Measurements from ENCODE around the gene OBSCN.

OBSCN gene

DNA sequence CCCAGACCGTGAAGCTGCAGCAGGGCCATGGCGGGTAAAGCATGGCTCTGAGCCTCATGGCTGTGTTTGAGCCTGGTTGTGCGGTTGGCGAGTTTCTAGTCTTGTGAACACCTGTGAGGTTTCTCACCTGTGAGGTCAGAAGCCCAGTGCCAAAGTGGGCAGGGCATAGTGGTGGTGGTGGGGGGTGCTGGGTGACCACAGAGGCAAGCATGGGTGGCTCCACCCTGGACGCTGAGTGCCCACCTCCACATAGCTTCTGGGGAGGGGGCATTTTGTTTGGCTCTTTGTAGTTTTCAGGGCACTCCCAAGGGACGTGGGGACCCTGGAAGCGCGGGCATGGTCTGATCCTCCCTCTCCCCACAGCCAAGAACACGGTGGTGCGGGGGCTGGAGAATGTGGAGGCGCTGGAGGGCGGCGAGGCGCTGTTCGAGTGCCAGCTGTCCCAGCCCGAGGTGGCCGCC, 107.7 kb downstream of the OBSCN start:
- Histone ChIP-seq H4K20me1 (ENCODE audit: insufficient read depth, low read length, poor library complexity, severe bottlenecking) (no peaks in the 10 kb centered on the region), H3K36me3 (ENCODE audit: insufficient read depth, low read length) (peaks cover 5% of the 10 kb centered on the region; the same call in 1 of the 2 replicates), H3K9me3 (ENCODE audit: insufficient read depth, low read depth, low read length) (peaks cover 25% of the 10 kb centered on the region; the same call in 1 of the 2 replicates), H3F3A (ENCODE audit: low read depth) (no peaks in the 10 kb centered on the region), H3K9me2 (replicated peaks; ENCODE audit: low read depth, low read length) (no peaks in the 10 kb centered on the region), H3K4me2 (ENCODE audit: low read depth, low read length, poor library complexity, severe bottlenecking) (no peak overlapping the region), H3K27me3 (ENCODE audit: insufficient read depth, low read length, poor library complexity, severe bottlenecking) (no peaks in the 10 kb centered on the region), H3K4me1 (ENCODE audit: insufficient read depth, low read length, poor library complexity, severe bottlenecking) (no peaks in the 10 kb centered on the region), H3K4me3 (ENCODE audit: low read length, poor library complexity, severe bottlenecking) (no peak overlapping the region), H3K9ac (ENCODE audit: low read depth, low read length, poor library complexity, severe bottlenecking) (no peak overlapping the region), H3K79me2 (ENCODE audit: insufficient read depth, low read length) (no peaks in the 10 kb centered on the region), H2AFZ (ENCODE audit: low read length) (no peak overlapping the region)
- TF ChIP-seq, protein P1, sequence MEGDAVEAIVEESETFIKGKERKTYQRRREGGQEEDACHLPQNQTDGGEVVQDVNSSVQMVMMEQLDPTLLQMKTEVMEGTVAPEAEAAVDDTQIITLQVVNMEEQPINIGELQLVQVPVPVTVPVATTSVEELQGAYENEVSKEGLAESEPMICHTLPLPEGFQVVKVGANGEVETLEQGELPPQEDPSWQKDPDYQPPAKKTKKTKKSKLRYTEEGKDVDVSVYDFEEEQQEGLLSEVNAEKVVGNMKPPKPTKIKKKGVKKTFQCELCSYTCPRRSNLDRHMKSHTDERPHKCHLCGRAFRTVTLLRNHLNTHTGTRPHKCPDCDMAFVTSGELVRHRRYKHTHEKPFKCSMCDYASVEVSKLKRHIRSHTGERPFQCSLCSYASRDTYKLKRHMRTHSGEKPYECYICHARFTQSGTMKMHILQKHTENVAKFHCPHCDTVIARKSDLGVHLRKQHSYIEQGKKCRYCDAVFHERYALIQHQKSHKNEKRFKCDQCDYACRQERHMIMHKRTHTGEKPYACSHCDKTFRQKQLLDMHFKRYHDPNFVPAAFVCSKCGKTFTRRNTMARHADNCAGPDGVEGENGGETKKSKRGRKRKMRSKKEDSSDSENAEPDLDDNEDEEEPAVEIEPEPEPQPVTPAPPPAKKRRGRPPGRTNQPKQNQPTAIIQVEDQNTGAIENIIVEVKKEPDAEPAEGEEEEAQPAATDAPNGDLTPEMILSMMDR (conservative IDR thresholded peaks at IDR 0.05; ENCODE audit: low read length), result no peak
- TF ChIP-seq EZH2phosphoT487 (IDR thresholded peaks at IDR 0.05; ENCODE audit: borderline replicate concordance), result no peak

DNA sequence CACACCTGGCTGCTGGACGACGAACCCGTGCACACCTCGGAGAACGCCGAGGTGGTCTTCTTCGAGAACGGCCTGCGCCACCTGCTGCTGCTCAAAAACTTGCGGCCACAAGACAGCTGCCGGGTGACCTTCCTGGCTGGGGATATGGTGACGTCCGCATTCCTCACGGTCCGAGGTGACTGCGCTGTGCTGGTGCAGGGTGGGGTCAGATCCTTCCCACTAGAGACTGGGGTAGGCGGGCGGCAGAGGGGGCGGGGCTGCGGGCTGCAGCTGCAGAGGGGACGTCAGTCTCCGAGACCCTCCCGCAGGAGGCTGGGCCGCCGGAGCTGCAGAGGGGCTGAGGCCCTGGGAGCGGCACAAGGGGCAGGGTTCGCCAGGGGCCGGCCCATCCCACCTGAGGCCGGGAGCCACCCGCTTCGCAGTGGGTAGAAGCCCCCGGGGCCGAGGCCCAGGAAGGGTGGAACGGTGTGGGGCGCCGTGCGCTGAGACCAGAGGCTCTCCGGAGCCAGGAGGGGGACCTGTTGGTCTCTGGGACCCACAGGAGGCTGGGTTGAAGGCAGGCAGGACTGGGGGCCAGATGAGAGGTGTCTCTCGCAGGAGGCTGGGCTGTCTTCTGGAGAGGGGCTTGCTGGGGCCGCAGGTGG, 108.2 kb downstream of the OBSCN start:
- TF ChIP-seq, protein P1 (conservative IDR thresholded peaks at IDR 0.05; ENCODE audit: low read length), result no peak
- no peak for TF ChIP-seq EZH2phosphoT487 (IDR thresholded peaks at IDR 0.05; ENCODE audit: borderline replicate concordance)
- no peak overlapping the region for H2AFZ ChIP-seq (ENCODE audit: low read length)
- no peaks in the 10 kb centered on the region for H4K20me1 ChIP-seq (ENCODE audit: insufficient read depth, low read length, poor library complexity, severe bottlenecking)
- H3F3A ChIP-seq (ENCODE audit: low read depth), result no peaks in the 10 kb centered on the region
- peaks cover 25% of the 10 kb centered on the region; the same call in 1 of the 2 replicates for H3K9me3 ChIP-seq (ENCODE audit: insufficient read depth, low read depth, low read length)
- H3K79me2 ChIP-seq (ENCODE audit: insufficient read depth, low read length), result no peaks in the 10 kb centered on the region
- H3K36me3 ChIP-seq (ENCODE audit: insufficient read depth, low read length), result peaks cover 6% of the 10 kb centered on the region; the same call in 1 of the 2 replicates
- no peak overlapping the region for H3K4me3 ChIP-seq (ENCODE audit: low read length, poor library complexity, severe bottlenecking)
- no peak overlapping the region for H3K9ac ChIP-seq (ENCODE audit: low read depth, low read length, poor library complexity, severe bottlenecking)
- H3K9me2 ChIP-seq (replicated peaks; ENCODE audit: low read depth, low read length), result no peaks in the 10 kb centered on the region
- no peaks in the 10 kb centered on the region for H3K27me3 ChIP-seq (ENCODE audit: insufficient read depth, low read length, poor library complexity, severe bottlenecking)
- no peak overlapping the region for H3K4me2 ChIP-seq (ENCODE audit: low read depth, low read length, poor library complexity, severe bottlenecking)
- H3K4me1 ChIP-seq (ENCODE audit: insufficient read depth, low read length, poor library complexity, severe bottlenecking), result no peaks in the 10 kb centered on the region

DNA sequence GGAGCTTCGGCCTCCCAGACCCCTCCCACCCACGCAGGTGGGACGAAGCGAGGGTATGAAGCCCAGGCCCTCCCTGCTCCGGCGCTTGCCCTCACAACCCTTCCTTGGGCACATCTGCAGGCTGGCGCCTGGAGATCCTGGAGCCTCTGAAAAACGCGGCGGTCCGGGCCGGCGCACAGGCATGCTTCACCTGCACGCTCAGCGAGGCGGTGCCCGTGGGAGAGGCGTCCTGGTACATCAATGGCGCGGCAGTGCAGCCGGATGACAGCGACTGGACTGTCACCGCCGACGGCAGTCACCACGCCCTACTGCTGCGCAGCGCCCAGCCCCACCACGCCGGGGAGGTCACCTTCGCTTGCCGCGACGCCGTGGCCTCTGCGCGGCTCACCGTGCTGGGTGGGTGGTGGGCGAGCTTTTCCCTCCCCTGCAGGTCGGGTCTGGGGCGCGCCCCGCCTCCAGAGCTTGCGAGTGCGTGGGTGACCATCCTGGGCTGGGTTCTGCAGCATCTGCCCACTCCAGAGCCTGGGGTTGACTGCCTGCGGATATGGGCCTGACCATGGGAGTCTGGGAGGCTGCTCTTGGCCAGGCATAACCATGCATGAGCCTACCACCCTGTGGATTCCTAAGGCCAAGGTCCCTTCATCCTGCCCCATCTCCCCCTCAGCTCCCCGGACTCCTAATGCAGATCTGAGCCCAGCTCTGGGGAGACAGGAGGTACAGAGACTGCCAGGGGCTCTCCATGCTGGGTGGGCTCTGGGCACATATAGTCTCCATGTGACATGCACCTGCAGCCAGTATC, 108.9 kb downstream of the OBSCN start:
- H3K9ac ChIP-seq (ENCODE audit: low read depth, low read length, poor library complexity, severe bottlenecking), result no peak overlapping the region
- H3K9me3 ChIP-seq (ENCODE audit: insufficient read depth, low read depth, low read length), result peaks cover 19% of the 10 kb centered on the region; the same call in 1 of the 2 replicates
- no peaks in the 10 kb centered on the region for H3F3A ChIP-seq (ENCODE audit: low read depth)
- H4K20me1 ChIP-seq (ENCODE audit: insufficient read depth, low read length, poor library complexity, severe bottlenecking), result no peaks in the 10 kb centered on the region
- no peaks in the 10 kb centered on the region for H3K4me1 ChIP-seq (ENCODE audit: insufficient read depth, low read length, poor library complexity, severe bottlenecking)
- H3K79me2 ChIP-seq (ENCODE audit: insufficient read depth, low read length), result no peaks in the 10 kb centered on the region
- no peak overlapping the region for H3K4me2 ChIP-seq (ENCODE audit: low read depth, low read length, poor library complexity, severe bottlenecking)
- H3K36me3 ChIP-seq (ENCODE audit: insufficient read depth, low read length), result peaks cover 6% of the 10 kb centered on the region; the same call in 1 of the 2 replicates
- no peaks in the 10 kb centered on the region for H3K27me3 ChIP-seq (ENCODE audit: insufficient read depth, low read length, poor library complexity, severe bottlenecking)
- H3K9me2 ChIP-seq (replicated peaks; ENCODE audit: low read depth, low read length), result no peaks in the 10 kb centered on the region
- TF ChIP-seq, protein P1 (conservative IDR thresholded peaks at IDR 0.05; ENCODE audit: low read length), result no peak
- TF ChIP-seq EZH2phosphoT487 (IDR thresholded peaks at IDR 0.05; ENCODE audit: borderline replicate concordance), result no peak
- H3K4me3 ChIP-seq (ENCODE audit: low read length, poor library complexity, severe bottlenecking), result no peak overlapping the region
- no peak overlapping the region for H2AFZ ChIP-seq (ENCODE audit: low read length)
